CD14-positive monocyte (primary cell): ENCODE measurements around the gene ELMO1. TPM values are rescaled to one million over a fixed set of nuclear protein-coding genes. Genes with fewer than 3 reads are reported as not detected.

ENCODE experiments used
- DNase-seq, 3 donors: peaks; one replicate each; pipeline ENCODE4 v3.0.0-alpha.2; 2011 to 2022
- H2AFZ ChIP-seq: 2 replicates; pipeline ENCODE4 v1.6.0; 2012; ENCODE audit warnings: mild to moderate bottlenecking, low read depth, low read length, inconsistent platforms; ENCODE audit not compliant: insufficient read depth, poor library complexity, severe bottlenecking
- H3K27ac ChIP-seq, 2 donors: 1 replicate in 1 of 2; 2 replicates in 1 of 2; pipeline ENCODE4 v1.5.1; 2012 to 2013; ENCODE audit warnings: low read length in 2 of 2, control low read depth in 1 of 2, inconsistent platforms in 1 of 2, low read depth in 1 of 2, mild to moderate bottlenecking in 1 of 2
- H3K27me3 ChIP-seq, 2 donors: one replicate each; pipeline versions ENCODE4 v1.6.0 to v1.6.1; 2011 to 2013; ENCODE audit warnings: low read length in 2 of 2; ENCODE audit not compliant: control insufficient read depth in 2 of 2, insufficient read depth in 2 of 2
- H3K36me3 ChIP-seq, 2 donors: replicated peaks in 1 of 2; 1 replicate in 1 of 2; 2 replicates in 1 of 2; pipeline versions ENCODE4 v1.5.1 to v1.6.1; 2012 to 2013; ENCODE audit warnings: low read length in 2 of 2, control low read depth in 1 of 2, inconsistent platforms in 1 of 2, mild to moderate bottlenecking in 1 of 2; ENCODE audit not compliant: insufficient read depth in 2 of 2, control insufficient read depth in 1 of 2
- H3K4me1 ChIP-seq, 2 donors: 1 replicate in 1 of 2; 2 replicates in 1 of 2; pipeline versions ENCODE4 v1.5.1 to v1.6.1; 2012 to 2013; ENCODE audit warnings: low read length in 2 of 2, control low read depth in 1 of 2, inconsistent platforms in 1 of 2, mild to moderate bottlenecking in 1 of 2, moderate library complexity in 1 of 2; ENCODE audit not compliant: insufficient read depth in 2 of 2, control insufficient read depth in 1 of 2
- H3K4me2 ChIP-seq: replicated peaks from 2 replicates; pipeline ENCODE3; 2012; ENCODE audit warnings: low read length, moderate library complexity, mild to moderate bottlenecking; ENCODE audit not compliant: poor library complexity, severe bottlenecking; ENCODE audit errors: extremely low read depth
- H3K4me3 ChIP-seq, 3 experiments: fragments of 200-600 bp in 1 of 3; sonication (generic) in 1 of 3; replicated peaks in 1 of 3; 1 replicate in 2 of 3; 2 replicates in 1 of 3; pipeline ENCODE4 v1.5.1; 2011 to 2013; ENCODE audit warnings: low read length in 3 of 3, mild to moderate bottlenecking in 3 of 3, control low read depth in 2 of 3, low read depth in 2 of 3, inconsistent platforms in 1 of 3, moderate library complexity in 1 of 3
- H3K79me2 ChIP-seq: 2 replicates; pipeline ENCODE4 v1.6.0; 2012; ENCODE audit warnings: mild to moderate bottlenecking, control low read depth, inconsistent platforms, low read length, moderate library complexity; ENCODE audit not compliant: insufficient read depth
- H3K9ac ChIP-seq: 2 replicates; pipeline ENCODE4 v1.6.0; 2017; ENCODE audit warnings: low read length, mild to moderate bottlenecking; ENCODE audit not compliant: insufficient read depth, poor library complexity, severe bottlenecking
- H3K9me3 ChIP-seq, 2 donors: replicated peaks in 1 of 2; 1 replicate in 1 of 2; 2 replicates in 1 of 2; pipeline versions ENCODE4 v1.5.1 to v1.6.1; 2012 to 2013; ENCODE audit warnings: low read length in 2 of 2, control low read depth in 1 of 2; ENCODE audit not compliant: control insufficient read depth in 1 of 2, insufficient read depth in 1 of 2
- H4K20me1 ChIP-seq: 2 replicates; pipeline ENCODE4 v1.6.0; 2012; ENCODE audit warnings: mild to moderate bottlenecking, low read length, control low read depth, moderate library complexity; ENCODE audit not compliant: insufficient read depth
- H3K27ac Mint-ChIP-seq, 7 donors: one replicate each; pipeline ENCODE4 v1.8.0; 2020; ENCODE audit warnings: mild to moderate bottlenecking in 7 of 7, mixed read lengths in 7 of 7, moderate library complexity in 6 of 7, inconsistent platforms in 2 of 7
- H3K27me3 Mint-ChIP-seq, 3 donors: one replicate each; pipeline ENCODE4 v1.8.0; 2021 to 2022; ENCODE audit warnings: low read depth in 3 of 3, mild to moderate bottlenecking in 3 of 3, mixed read lengths in 3 of 3, moderate library complexity in 3 of 3, inconsistent platforms in 1 of 3
- H3K36me3 Mint-ChIP-seq, 2 donors: one replicate each; pipeline ENCODE4 v1.8.0; 2020; ENCODE audit warnings: mixed read lengths in 2 of 2, inconsistent platforms in 1 of 2, mild to moderate bottlenecking in 1 of 2
- H3K4me1 Mint-ChIP-seq: one replicate; pipeline ENCODE4 v1.8.0; 2020; ENCODE audit warnings: mild to moderate bottlenecking, mixed read lengths
- H3K4me3 Mint-ChIP-seq, 2 donors: one replicate each; pipeline ENCODE4 v1.8.0; 2020; ENCODE audit warnings: mild to moderate bottlenecking in 2 of 2, mixed read lengths in 2 of 2, moderate library complexity in 1 of 2
- H3K9me3 Mint-ChIP-seq, 7 donors: one replicate each; pipeline ENCODE4 v1.8.0; 2020 to 2022; ENCODE audit warnings: mixed read lengths in 7 of 7, mild to moderate bottlenecking in 6 of 7, moderate library complexity in 6 of 7, inconsistent platforms in 2 of 7
- WGBS: methylation state at CpG from one replicate; pipeline ENCODE4 v1.1.5; 2013; ENCODE audit warnings: missing lambda C conversion rate; ENCODE audit not compliant: insufficient coverage; 5-methylcytosine and 5-hydroxymethylcytosine counted together
- intact Hi-C, 2 donors: fragments of 100-400 bp; cut with micrococcal nuclease; formaldehyde crosslinking; loops; one replicate each; pipeline versions ENCODE4 v1.15.0 to v1.15.1; 2023
- polyA plus RNA-seq, 3 donors: library from polyadenylated mRNA; depleted of rRNA in 1 of 3; unstranded in 2 of 3; stranded (reverse) in 1 of 3; fragments of 300-500 nt in 2 of 3; fragments of >200 nt in 1 of 3; fragmentation: Illumina TruSeq in 2 of 3; gene quantifications; 1 replicate in 2 of 3; 2 replicates in 1 of 3; pipeline ENCODE4 v1.2.3, GENCODE V29; 2012 to 2021
- TF ChIP-seq, protein P1 (sequence below): fragments of 200-600 bp; IDR thresholded peaks from one replicate; pipeline ENCODE4 v1.8.0; 2022; ENCODE audit warnings: antibody characterized with exemption, mild to moderate bottlenecking

The ELMO1 gene
- polyA plus RNA-seq, 3 donors, result 46.6 to 50.2 (median 46.7) TPM

DNA sequence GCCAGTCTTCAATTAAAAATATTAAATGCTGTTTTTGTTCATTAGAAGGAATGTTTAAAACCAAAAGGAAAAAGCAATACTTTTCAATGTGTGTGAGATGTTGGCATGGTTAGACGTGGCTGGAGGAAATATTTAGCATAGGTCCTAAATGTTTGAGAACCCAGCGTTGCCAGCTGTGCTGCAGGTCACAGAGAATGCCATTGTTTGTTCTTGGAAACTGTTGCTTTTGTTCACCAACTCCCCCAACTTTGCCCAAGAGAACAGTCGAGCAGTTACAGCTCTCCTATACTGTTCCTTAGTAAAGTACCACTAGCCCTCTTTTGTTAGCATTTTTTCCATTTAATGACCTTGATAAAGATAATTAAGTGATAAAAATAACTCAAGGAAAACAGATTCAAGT lies 44.5 kb upstream of the ELMO1 start:
- Histone ChIP-seq H3K9ac (no peak overlapping the region), H3K79me2 (no peaks in the 10 kb centered on the region), H4K20me1 (no peaks in the 10 kb centered on the region), H3K36me3 (no peaks in the 10 kb centered on the region), H3K4me3 (no peak overlapping the region), H3K27ac (no peak overlapping the region), H3K4me1 (peaks cover 5% of the 10 kb centered on the region in 2 donors), H2AFZ (no peak overlapping the region), H3K9me3 (peaks cover 4 to 14% of the 10 kb centered on the region in 2 donors), H3K4me2 (no peak overlapping the region), H3K27me3 (no peaks in the 10 kb centered on the region)
- H3K27me3 Mint-ChIP-seq, result peaks cover 0 to 6% (median 0%) of the 10 kb centered on the region in 3 donors
- intact Hi-C loops, result no loop called here
- WGBS, result 93% methylated on average over 2 of the region's 3 CpGs
- TF ChIP-seq, protein P1, sequence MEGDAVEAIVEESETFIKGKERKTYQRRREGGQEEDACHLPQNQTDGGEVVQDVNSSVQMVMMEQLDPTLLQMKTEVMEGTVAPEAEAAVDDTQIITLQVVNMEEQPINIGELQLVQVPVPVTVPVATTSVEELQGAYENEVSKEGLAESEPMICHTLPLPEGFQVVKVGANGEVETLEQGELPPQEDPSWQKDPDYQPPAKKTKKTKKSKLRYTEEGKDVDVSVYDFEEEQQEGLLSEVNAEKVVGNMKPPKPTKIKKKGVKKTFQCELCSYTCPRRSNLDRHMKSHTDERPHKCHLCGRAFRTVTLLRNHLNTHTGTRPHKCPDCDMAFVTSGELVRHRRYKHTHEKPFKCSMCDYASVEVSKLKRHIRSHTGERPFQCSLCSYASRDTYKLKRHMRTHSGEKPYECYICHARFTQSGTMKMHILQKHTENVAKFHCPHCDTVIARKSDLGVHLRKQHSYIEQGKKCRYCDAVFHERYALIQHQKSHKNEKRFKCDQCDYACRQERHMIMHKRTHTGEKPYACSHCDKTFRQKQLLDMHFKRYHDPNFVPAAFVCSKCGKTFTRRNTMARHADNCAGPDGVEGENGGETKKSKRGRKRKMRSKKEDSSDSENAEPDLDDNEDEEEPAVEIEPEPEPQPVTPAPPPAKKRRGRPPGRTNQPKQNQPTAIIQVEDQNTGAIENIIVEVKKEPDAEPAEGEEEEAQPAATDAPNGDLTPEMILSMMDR, result no peak
- H3K4me3 Mint-ChIP-seq, result no peak overlapping the region
- DNase-seq, result no peak
- H3K4me1 Mint-ChIP-seq, result peaks cover 9% of the 10 kb centered on the region
- H3K27ac Mint-ChIP-seq, result no peak overlapping the region
- no peaks in the 10 kb centered on the region for H3K36me3 Mint-ChIP-seq
- peaks cover 2 to 10% (median 9%) of the 10 kb centered on the region in 7 donors for H3K9me3 Mint-ChIP-seq

DNA sequence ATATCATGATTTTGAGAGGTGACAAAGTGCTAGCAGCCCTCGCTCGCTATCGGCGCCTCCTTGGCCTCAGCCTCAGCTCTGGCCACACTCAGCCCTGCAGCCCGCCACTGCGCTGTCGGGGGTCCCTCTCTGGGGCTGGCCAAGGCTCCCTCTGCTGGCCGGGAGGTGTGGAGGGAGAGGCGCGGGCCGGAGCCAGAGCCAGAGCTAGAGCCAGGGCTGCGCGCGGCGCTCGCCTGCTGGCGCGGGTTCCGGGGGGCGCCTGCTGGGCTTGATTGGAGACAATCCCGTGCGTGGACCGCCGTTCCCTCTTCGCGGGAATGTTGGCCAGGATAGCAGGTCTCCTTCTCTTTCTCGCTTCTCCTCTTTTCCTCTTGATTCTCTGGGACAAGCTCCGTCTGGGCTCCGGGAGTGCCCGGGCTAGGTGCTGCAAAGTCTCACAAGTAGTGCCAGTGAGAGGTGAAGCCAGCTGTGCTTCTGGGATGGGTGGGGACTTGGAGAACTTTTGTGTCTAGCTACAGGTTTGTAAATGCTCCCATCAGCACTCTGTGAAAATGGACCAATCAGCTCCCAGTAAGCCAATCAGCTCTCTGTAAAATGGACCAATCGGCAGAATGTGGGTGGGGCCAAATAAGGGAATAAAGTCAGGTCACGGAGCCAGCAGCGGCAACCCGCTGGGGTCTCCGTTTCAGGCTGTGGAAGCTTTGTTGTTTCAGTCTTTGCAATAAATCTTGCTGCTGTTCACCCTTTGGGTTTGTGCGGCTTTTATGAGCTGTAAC lies 43.4 kb upstream of the ELMO1 start:
- Histone ChIP-seq H3K27ac (no peak overlapping the region), H3K4me1 (peaks cover 5% of the 10 kb centered on the region in 2 donors), H3K9me3 (peaks cover 14 to 16% of the 10 kb centered on the region in 2 donors), H3K4me3 (no peak overlapping the region), H3K79me2 (no peaks in the 10 kb centered on the region), H3K27me3 (no peaks in the 10 kb centered on the region), H3K4me2 (no peak overlapping the region), H3K9ac (no peak overlapping the region), H4K20me1 (no peaks in the 10 kb centered on the region), H3K36me3 (no peaks in the 10 kb centered on the region), H2AFZ (no peak overlapping the region)
- Mint-ChIP-seq H3K27ac (no peak overlapping the region), H3K4me3 (no peak overlapping the region), H3K36me3 (no peaks in the 10 kb centered on the region), H3K4me1 (peaks cover 9% of the 10 kb centered on the region), H3K9me3 (peaks cover 7 to 18% (median 16%) of the 10 kb centered on the region in 7 donors), H3K27me3 (peaks cover 0 to 6% (median 0%) of the 10 kb centered on the region in 3 donors)
- DNase-seq, result no peak
- intact Hi-C loops, result no loop called here
- TF ChIP-seq, protein P1, result no peak
- 99% methylated on average over 30 of the region's 36 CpGs for WGBS
